ENCODE data around the gene SRCIN1. TPM values are rescaled to one million over a fixed set of nuclear protein-coding genes. Genes with fewer than 3 reads are reported as not detected.

SRCIN1 gene
- total and polyA plus RNA-seq, 2 donors (not counting 1 experiment from before 2014, with no cell fraction given), result 0.44 to 1.1 TPM

GRCh38 chr17:38637951-38638350 lies 32.2 kb upstream of the SRCIN1 start:
- intact Hi-C loops (cut with micrococcal nuclease), result no loop called here
- TF ChIP-seq CTCF (IDR thresholded peaks at IDR 0.05) (no peak), EZH2 (IDR thresholded peaks at IDR 0.05; ENCODE audit: borderline replicate concordance, insufficient read depth, low read depth, low read length, poor library complexity, severe bottlenecking) (no peak)
- no peaks in the 10 kb centered on the region for H3K4me1 Mint-ChIP-seq
- Histone ChIP-seq H3K79me2 (ENCODE audit: control insufficient read depth, insufficient read depth, low read length) (no peaks in the 10 kb centered on the region), H2AFZ (ENCODE audit: insufficient read depth, low read depth, low read length, poor library complexity, severe bottlenecking) (no peak overlapping the region), H3K27ac (ENCODE audit: low read length in 2 of 2) (no peak overlapping the region), H4K20me1 (ENCODE audit: control insufficient read depth, insufficient read depth, low read length, poor library complexity, severe bottlenecking) (no peaks in the 10 kb centered on the region), H3K4me1 (ENCODE audit: control insufficient read depth in 2 of 2, insufficient read depth in 2 of 2, low read length in 2 of 2) (no peaks in the 10 kb centered on the region), H3K9ac (ENCODE audit: low read length) (no peak overlapping the region), H3K4me3 (ENCODE audit: control extremely low read depth in 1 of 5, extremely low read depth in 1 of 5, insufficient read depth in 1 of 5, low read depth in 2 of 5, low read length in 4 of 5) (no peak overlapping the region), H3K27me3 (replicated peaks in 1 of 4; ENCODE audit: control extremely low read depth in 1 of 4, control insufficient read depth in 3 of 4, insufficient read depth in 4 of 4, low read length in 3 of 4) (peaks cover 0 to 7% (median 2%) of the 10 kb centered on the region in 4 experiments), H3K4me2 (replicated peaks; ENCODE audit: low read depth, low read length, poor library complexity, severe bottlenecking) (no peak overlapping the region), H3K36me3 (replicated peaks in 1 of 2; ENCODE audit: control extremely low read depth in 1 of 2, control insufficient read depth in 1 of 2, extremely low read depth in 1 of 2, insufficient read depth in 2 of 2, low read length in 1 of 2) (no peaks in the 10 kb centered on the region), H3K9me3 (ENCODE audit: control extremely low read depth in 1 of 3, control insufficient read depth in 2 of 3, insufficient read depth in 1 of 3, low read length in 2 of 3) (no peaks in the 10 kb centered on the region)
- no peak for ATAC-seq (ENCODE audit: low read depth)
- no peak for DNase-seq
- CTCF ChIA-PET, result no interaction called here
- no peaks in the 10 kb centered on the region for H3K9me3 Mint-ChIP-seq (ENCODE audit: insufficient read depth)
- POLR2A ChIA-PET, result no interaction called here
- peaks cover 36% of the 10 kb centered on the region for H3K27me3 Mint-ChIP-seq
- H3K27ac Mint-ChIP-seq, result no peak overlapping the region
- no CpG with 5 or more reads among the region's 4 CpGs for WGBS (ENCODE audit: insufficient coverage)
- H3K4me3 Mint-ChIP-seq, result no peak overlapping the region

GRCh38 chr17:38636054-38636453 lies 30.3 kb upstream of the SRCIN1 start:
- Mint-ChIP-seq H3K27me3 (peaks cover 37% of the 10 kb centered on the region), H3K4me3 (no peak overlapping the region), H3K9me3 (ENCODE audit: insufficient read depth) (no peaks in the 10 kb centered on the region), H3K27ac (no peak overlapping the region), H3K4me1 (no peaks in the 10 kb centered on the region)
- Histone ChIP-seq H3K79me2 (ENCODE audit: control insufficient read depth, insufficient read depth, low read length) (no peaks in the 10 kb centered on the region), H3K27ac (ENCODE audit: low read length in 2 of 2) (no peak overlapping the region), H3K36me3 (replicated peaks in 1 of 2; ENCODE audit: control extremely low read depth in 1 of 2, control insufficient read depth in 1 of 2, extremely low read depth in 1 of 2, insufficient read depth in 2 of 2, low read length in 1 of 2) (no peaks in the 10 kb centered on the region), H3K27me3 (replicated peaks in 1 of 4; ENCODE audit: control extremely low read depth in 1 of 4, control insufficient read depth in 3 of 4, insufficient read depth in 4 of 4, low read length in 3 of 4) (peaks cover 0 to 7% (median 2%) of the 10 kb centered on the region in 4 experiments), H3K4me2 (replicated peaks; ENCODE audit: low read depth, low read length, poor library complexity, severe bottlenecking) (no peak overlapping the region), H2AFZ (ENCODE audit: insufficient read depth, low read depth, low read length, poor library complexity, severe bottlenecking) (no peak overlapping the region), H3K9ac (ENCODE audit: low read length) (no peak overlapping the region), H4K20me1 (ENCODE audit: control insufficient read depth, insufficient read depth, low read length, poor library complexity, severe bottlenecking) (no peaks in the 10 kb centered on the region), H3K4me3 (ENCODE audit: control extremely low read depth in 1 of 5, extremely low read depth in 1 of 5, insufficient read depth in 1 of 5, low read depth in 2 of 5, low read length in 4 of 5) (no peak overlapping the region), H3K9me3 (ENCODE audit: control extremely low read depth in 1 of 3, control insufficient read depth in 2 of 3, insufficient read depth in 1 of 3, low read length in 2 of 3) (no peaks in the 10 kb centered on the region), H3K4me1 (ENCODE audit: control insufficient read depth in 2 of 2, insufficient read depth in 2 of 2, low read length in 2 of 2) (no peaks in the 10 kb centered on the region)
- intact Hi-C loops (cut with micrococcal nuclease), result no loop called here
- TF ChIP-seq CTCF (IDR thresholded peaks at IDR 0.05) (no peak), EZH2 (IDR thresholded peaks at IDR 0.05; ENCODE audit: borderline replicate concordance, insufficient read depth, low read depth, low read length, poor library complexity, severe bottlenecking) (no peak)
- ChIA-PET POLR2A (no interaction called here), CTCF (no interaction called here)
- WGBS (ENCODE audit: insufficient coverage), result 78% methylated on average over 7 of the region's 9 CpGs
- ATAC-seq (ENCODE audit: low read depth), result no peak
- no peak for DNase-seq

Data from B cell (primary cell).